Loucy (cell line): ENCODE measurements around the gene CDH13.

Source experiments
- H2AFZ ChIP-seq: fragments of 200-600 bp; sonication (generic); 2 replicates; pipeline ENCODE4 v1.6.0; 2016; ENCODE audit warnings: antibody characterized with exemption, mild to moderate bottlenecking, low read length, moderate library complexity
- H3F3A ChIP-seq: fragments of 200-600 bp; 2 replicates; pipeline ENCODE4 v1.6.0; 2016; ENCODE audit warnings: antibody characterized with exemption, low read depth, mild to moderate bottlenecking
- H3K27me3 ChIP-seq: fragments of 200-600 bp; sonication (generic); 2 replicates; pipeline ENCODE4 v1.6.1; 2014; ENCODE audit warnings: low read length, mild to moderate bottlenecking; ENCODE audit not compliant: insufficient read depth, poor library complexity, severe bottlenecking
- H3K36me3 ChIP-seq: fragments of 200-600 bp; sonication (generic); 2 replicates; pipeline ENCODE4 v1.6.1; 2016; ENCODE audit warnings: low read length; ENCODE audit not compliant: insufficient read depth
- H3K4me1 ChIP-seq: fragments of 200-600 bp; sonication (generic); 2 replicates; pipeline ENCODE4 v1.5.1; 2014; ENCODE audit warnings: low read length, mild to moderate bottlenecking; ENCODE audit not compliant: insufficient read depth, poor library complexity, severe bottlenecking
- H3K4me2 ChIP-seq: fragments of 200-600 bp; sonication (generic); 2 replicates; pipeline ENCODE4 v1.6.0; 2014; ENCODE audit warnings: antibody characterized with exemption, low read length, low read depth, mild to moderate bottlenecking; ENCODE audit not compliant: poor library complexity, severe bottlenecking
- H3K4me3 ChIP-seq: fragments of 200-600 bp; sonication (generic); 2 replicates; pipeline ENCODE4 v1.5.1; 2014; ENCODE audit warnings: low read length, mild to moderate bottlenecking, mixed read lengths; ENCODE audit not compliant: poor library complexity, severe bottlenecking
- H3K79me2 ChIP-seq: fragments of 200-600 bp; sonication (generic); 2 replicates; pipeline ENCODE4 v1.6.1; 2014; ENCODE audit warnings: low read length; ENCODE audit not compliant: insufficient read depth
- H3K9ac ChIP-seq: fragments of 200-600 bp; sonication (generic); 2 replicates; pipeline ENCODE4 v1.6.0; 2014; ENCODE audit warnings: mild to moderate bottlenecking, low read depth, low read length, moderate library complexity; ENCODE audit not compliant: poor library complexity, severe bottlenecking
- H3K9me2 ChIP-seq: fragments of 200-600 bp; sonication (generic); replicated peaks from 2 replicates; pipeline ENCODE4 v1.6.1; 2016; ENCODE audit warnings: low read depth, low read length, mixed read lengths
- H3K9me3 ChIP-seq: fragments of 200-600 bp; sonication (generic); 2 replicates; pipeline ENCODE4 v1.6.1; 2014; ENCODE audit warnings: mild to moderate bottlenecking, antibody characterized with exemption, low read length, low read depth; ENCODE audit not compliant: insufficient read depth
- H4K20me1 ChIP-seq: fragments of 200-600 bp; sonication (generic); 2 replicates; pipeline ENCODE4 v1.6.0; 2014; ENCODE audit warnings: antibody characterized with exemption, low read length, mild to moderate bottlenecking; ENCODE audit not compliant: insufficient read depth, poor library complexity, severe bottlenecking
- CTCF ChIP-seq: fragments of 200-600 bp; sonication (generic); conservative IDR thresholded peaks from 2 replicates; pipeline ENCODE4 v1.5.1; 2014; ENCODE audit warnings: mild to moderate bottlenecking, antibody characterized with exemption, low read length
- EZH2phosphoT487 ChIP-seq: fragments of 200-600 bp; IDR thresholded peaks from 2 replicates; pipeline ENCODE4 v1.6.1; 2018; ENCODE audit warnings: antibody characterized with exemption, mild to moderate bottlenecking, moderate library complexity, borderline replicate concordance

The CDH13 gene

DNA sequence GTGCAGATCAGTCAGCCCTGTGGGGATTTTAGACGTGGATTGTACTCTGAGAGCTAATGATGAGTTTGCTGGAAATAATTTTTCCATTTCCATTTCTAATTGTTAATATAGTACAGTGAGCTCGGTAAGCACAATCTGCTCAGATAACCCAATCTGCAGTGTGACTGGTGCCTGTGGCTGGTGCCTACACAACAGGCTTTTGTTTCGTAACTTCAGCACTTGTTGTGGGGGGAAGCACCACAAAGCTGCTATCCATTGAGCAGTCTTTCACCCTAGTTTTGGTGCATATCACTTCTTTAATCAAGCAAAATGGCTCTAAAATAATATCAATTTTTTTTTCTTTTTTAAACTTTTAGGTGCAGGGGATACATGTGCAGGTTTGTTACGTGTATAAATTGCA is 646.1 kb downstream of the CDH13 start:
- no peak overlapping the region for H3K4me3 ChIP-seq
- H4K20me1 ChIP-seq, result no peaks in the 10 kb centered on the region
- no peaks in the 10 kb centered on the region for H3K9me2 ChIP-seq
- H3K4me1 ChIP-seq, result no peaks in the 10 kb centered on the region
- H3K27me3 ChIP-seq, result no peaks in the 10 kb centered on the region
- H3K9me3 ChIP-seq, result no peaks in the 10 kb centered on the region
- H3K4me2 ChIP-seq, result no peak overlapping the region
- H3K9ac ChIP-seq, result no peak overlapping the region
- H3F3A ChIP-seq, result no peaks in the 10 kb centered on the region
- TF ChIP-seq EZH2phosphoT487 (no peak), CTCF (no peak)
- H3K79me2 ChIP-seq, result no peaks in the 10 kb centered on the region
- H3K36me3 ChIP-seq, result no peaks in the 10 kb centered on the region
- no peak overlapping the region for H2AFZ ChIP-seq

DNA sequence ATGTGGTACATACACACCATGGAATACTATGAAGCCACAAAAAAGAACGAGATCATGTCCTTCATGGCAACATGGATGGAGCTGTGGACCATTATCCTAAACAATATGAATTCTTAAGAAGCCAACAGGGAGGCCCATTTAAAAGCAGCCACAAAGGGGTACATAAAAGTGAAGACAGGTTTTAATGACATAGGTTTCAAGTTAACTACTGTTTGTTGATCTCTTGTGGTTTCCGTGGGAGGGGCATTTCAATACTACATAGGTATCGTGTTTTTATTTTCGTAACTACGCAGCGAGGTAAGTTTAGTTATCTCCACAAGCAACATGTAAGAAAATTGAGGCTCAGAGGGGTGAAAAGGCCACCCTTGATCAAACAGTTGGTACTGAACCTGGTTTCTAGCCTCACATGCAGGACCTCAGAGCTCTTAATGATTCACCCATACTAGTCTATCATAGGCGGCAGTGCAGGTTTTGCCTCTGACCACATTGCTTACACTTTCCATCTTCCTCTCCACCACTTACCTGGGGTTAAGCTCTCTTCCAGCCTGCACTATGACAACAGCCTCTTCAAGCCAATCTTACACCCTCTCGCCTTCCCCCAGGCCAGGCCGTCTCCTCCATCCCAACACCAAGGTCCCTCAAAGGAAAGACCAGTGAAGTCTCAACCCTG is 646.9 kb downstream of the CDH13 start:
- H3K9me3 ChIP-seq, result no peaks in the 10 kb centered on the region
- H3K36me3 ChIP-seq, result no peaks in the 10 kb centered on the region
- H3K4me3 ChIP-seq, result no peak overlapping the region
- no peaks in the 10 kb centered on the region for H3F3A ChIP-seq
- H3K9ac ChIP-seq, result no peak overlapping the region
- no peak overlapping the region for H3K4me2 ChIP-seq
- no peak for TF ChIP-seq EZH2phosphoT487
- TF ChIP-seq CTCF, result no peak
- no peaks in the 10 kb centered on the region for H3K9me2 ChIP-seq
- no peaks in the 10 kb centered on the region for H3K27me3 ChIP-seq
- no peaks in the 10 kb centered on the region for H3K79me2 ChIP-seq
- no peaks in the 10 kb centered on the region for H4K20me1 ChIP-seq
- no peak overlapping the region for H2AFZ ChIP-seq
- H3K4me1 ChIP-seq, result no peaks in the 10 kb centered on the region

DNA sequence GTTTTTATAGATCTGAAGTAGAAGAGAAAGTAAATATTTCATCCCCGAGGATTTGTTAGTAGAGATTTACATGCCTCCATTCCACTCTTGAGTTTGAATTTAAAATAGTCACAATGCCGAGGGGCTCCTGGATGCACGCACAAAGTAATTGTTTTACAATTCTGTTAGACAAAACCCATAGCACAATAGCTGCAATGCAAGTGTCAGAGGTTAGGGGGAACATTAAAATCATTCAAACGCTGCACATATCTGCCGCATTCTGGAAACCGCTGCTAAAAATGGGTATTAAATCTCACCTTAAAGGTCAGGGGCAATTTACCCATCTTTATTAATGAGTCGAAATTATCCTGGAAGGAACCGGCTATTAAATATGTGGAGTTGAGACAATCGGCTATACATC is 652.5 kb downstream of the CDH13 start:
- H3K79me2 ChIP-seq, result no peaks in the 10 kb centered on the region
- no peaks in the 10 kb centered on the region for H3K9me3 ChIP-seq
- H3K36me3 ChIP-seq, result no peaks in the 10 kb centered on the region
- H3K9ac ChIP-seq, result no peak overlapping the region
- no peaks in the 10 kb centered on the region for H4K20me1 ChIP-seq
- H3F3A ChIP-seq, result no peaks in the 10 kb centered on the region
- H3K4me3 ChIP-seq, result no peak overlapping the region
- no peaks in the 10 kb centered on the region for H3K27me3 ChIP-seq
- no peaks in the 10 kb centered on the region for H3K4me1 ChIP-seq
- H3K4me2 ChIP-seq, result no peak overlapping the region
- no peak overlapping the region for H2AFZ ChIP-seq
- TF ChIP-seq CTCF (no peak), EZH2phosphoT487 (no peak)
- no peaks in the 10 kb centered on the region for H3K9me2 ChIP-seq
